GM12873 (cell line): ENCODE measurements around the gene PPY.

Experiments used
- CTCF ChIP-seq: IDR thresholded peaks from 2 replicates; pipeline ENCODE4 v1.5.1; 2012; ENCODE audit warnings: low read depth, mild to moderate bottlenecking, moderate library complexity, low read length, control low read depth; ENCODE audit not compliant: insufficient read depth; ENCODE audit errors: missing control alignments

The PPY gene

GRCh38 chr17:43897831-43898230 lies 44.4 kb downstream of the PPY start:
- no peak for TF ChIP-seq CTCF

- no peak for TF ChIP-seq CTCF
Measured at GRCh38 chr17:43892647-43892952, 49.7 kb downstream of the PPY start.

GRCh38 chr17:43891851-43892646 lies 50.2 kb downstream of the PPY start:
- TF ChIP-seq CTCF: no peak
